ENCODE measurements around the gene MYL12B.

- TF ChIP-seq CTCF (IDR thresholded peaks at IDR 0.05; ENCODE audit: poor library complexity) (no peak), EZH2 (IDR thresholded peaks at IDR 0.05; ENCODE audit: borderline replicate concordance) (no peak)
These were observed at the start of gene MYL12B for GRCh38 chr18:3261373-3262233.
